ENCODE data around the gene FGF2.

GRCh38 chr4:122930862-122931261 is 104.2 kb downstream of the FGF2 start:
- TF ChIP-seq CTCF (conservative IDR thresholded peaks at IDR 0.05) (peak; percentile 85), EZH2 (IDR thresholded peaks at IDR 0.05; ENCODE audit: low read depth) (no peak)

All from PC-9 (cell line).